ENCODE measurements around the gene DEFB113. TPM values are rescaled to one million over a fixed set of nuclear protein-coding genes. Genes with fewer than 3 reads are reported as not detected.

DEFB113 gene
- total RNA-seq, 1 donor from 2014 or later = not detected

DNA sequence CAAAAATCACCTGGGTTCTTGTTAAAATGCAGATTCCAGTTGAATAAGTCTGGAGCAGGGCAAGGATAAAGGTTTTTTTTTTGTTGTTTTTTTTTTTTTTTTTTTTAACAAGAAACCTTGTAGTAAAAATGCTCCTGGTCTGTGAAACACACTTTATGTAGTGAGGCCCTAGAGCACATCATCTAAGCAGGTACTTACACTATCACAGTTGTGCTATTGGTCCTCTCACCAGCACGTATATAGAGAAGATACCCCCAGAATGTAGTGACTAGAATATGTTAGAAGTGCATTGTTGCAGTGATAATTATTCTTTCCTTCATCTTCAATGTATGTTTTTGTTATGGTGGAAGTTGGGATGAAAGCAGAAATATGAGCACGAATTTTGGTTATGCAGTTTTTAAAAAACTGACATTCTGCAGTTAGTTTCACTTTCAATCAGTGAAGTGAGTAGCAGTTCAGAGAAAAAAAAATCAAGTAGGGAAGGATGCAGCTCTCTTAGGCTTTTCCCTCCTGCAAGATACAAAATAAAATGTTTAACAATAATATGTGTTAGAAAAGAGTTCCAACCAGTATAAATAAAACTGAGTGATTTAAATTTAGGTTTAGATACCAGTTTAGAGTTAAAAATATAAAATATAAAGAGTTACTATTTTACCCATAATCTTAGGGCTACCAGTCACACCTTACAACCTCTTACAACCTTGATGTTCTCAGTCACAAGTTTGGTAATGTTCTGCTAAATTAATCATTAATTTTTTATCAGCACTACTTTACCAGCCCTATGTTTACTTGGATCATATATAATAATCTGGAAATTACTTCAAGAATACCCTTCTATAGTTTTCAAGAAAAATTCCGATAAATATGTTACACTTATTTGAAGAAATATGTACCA, 9.2 kb upstream of the DEFB113 start:
- Mint-ChIP-seq H3K9me3 (ENCODE audit: unreplicated experiment) (no peaks in the 10 kb centered on the region), H3K4me1 (ENCODE audit: unreplicated experiment) (no peaks in the 10 kb centered on the region), H3K27ac (ENCODE audit: unreplicated experiment) (no peak overlapping the region), H3K36me3 (ENCODE audit: low read depth, unreplicated experiment) (no peaks in the 10 kb centered on the region), H3K4me3 (ENCODE audit: unreplicated experiment) (no peak overlapping the region), H3K27me3 (ENCODE audit: unreplicated experiment) (no peaks in the 10 kb centered on the region)
- TF ChIP-seq, protein P1, sequence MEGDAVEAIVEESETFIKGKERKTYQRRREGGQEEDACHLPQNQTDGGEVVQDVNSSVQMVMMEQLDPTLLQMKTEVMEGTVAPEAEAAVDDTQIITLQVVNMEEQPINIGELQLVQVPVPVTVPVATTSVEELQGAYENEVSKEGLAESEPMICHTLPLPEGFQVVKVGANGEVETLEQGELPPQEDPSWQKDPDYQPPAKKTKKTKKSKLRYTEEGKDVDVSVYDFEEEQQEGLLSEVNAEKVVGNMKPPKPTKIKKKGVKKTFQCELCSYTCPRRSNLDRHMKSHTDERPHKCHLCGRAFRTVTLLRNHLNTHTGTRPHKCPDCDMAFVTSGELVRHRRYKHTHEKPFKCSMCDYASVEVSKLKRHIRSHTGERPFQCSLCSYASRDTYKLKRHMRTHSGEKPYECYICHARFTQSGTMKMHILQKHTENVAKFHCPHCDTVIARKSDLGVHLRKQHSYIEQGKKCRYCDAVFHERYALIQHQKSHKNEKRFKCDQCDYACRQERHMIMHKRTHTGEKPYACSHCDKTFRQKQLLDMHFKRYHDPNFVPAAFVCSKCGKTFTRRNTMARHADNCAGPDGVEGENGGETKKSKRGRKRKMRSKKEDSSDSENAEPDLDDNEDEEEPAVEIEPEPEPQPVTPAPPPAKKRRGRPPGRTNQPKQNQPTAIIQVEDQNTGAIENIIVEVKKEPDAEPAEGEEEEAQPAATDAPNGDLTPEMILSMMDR (IDR thresholded peaks at IDR 0.05; ENCODE audit: unreplicated experiment) = no peak
- DNase-seq (ENCODE audit: low spot score) = no peak

DNA sequence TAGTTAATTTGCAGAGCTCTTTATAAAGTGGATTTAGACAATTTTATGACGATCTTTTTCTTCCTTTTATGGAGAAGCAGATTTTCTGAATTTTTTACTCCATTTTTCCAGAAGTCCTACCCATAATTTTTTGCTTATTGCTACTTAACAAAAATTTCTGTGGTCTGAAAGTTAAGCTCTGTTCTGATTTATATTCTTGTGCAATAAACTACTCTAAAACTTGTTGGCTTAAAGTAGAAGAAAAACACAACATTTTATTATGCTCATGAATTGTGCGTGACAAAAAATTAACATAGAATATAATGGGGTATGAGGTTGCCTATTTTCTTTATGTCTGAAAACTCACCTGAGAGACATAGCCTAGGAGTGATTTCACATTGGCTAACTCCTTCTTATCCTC, 2.6 kb downstream of the DEFB113 start:
- TF ChIP-seq, protein P1 (IDR thresholded peaks at IDR 0.05; ENCODE audit: unreplicated experiment) = no peak
- H3K9me3 Mint-ChIP-seq (ENCODE audit: unreplicated experiment) = no peaks in the 10 kb centered on the region
- DNase-seq (ENCODE audit: low spot score) = no peak
- no peak overlapping the region for H3K4me3 Mint-ChIP-seq (ENCODE audit: unreplicated experiment)
- no peaks in the 10 kb centered on the region for H3K36me3 Mint-ChIP-seq (ENCODE audit: low read depth, unreplicated experiment)
- H3K27me3 Mint-ChIP-seq (ENCODE audit: unreplicated experiment) = no peaks in the 10 kb centered on the region
- no peak overlapping the region for H3K27ac Mint-ChIP-seq (ENCODE audit: unreplicated experiment)
- H3K4me1 Mint-ChIP-seq (ENCODE audit: unreplicated experiment) = no peaks in the 10 kb centered on the region

DNA sequence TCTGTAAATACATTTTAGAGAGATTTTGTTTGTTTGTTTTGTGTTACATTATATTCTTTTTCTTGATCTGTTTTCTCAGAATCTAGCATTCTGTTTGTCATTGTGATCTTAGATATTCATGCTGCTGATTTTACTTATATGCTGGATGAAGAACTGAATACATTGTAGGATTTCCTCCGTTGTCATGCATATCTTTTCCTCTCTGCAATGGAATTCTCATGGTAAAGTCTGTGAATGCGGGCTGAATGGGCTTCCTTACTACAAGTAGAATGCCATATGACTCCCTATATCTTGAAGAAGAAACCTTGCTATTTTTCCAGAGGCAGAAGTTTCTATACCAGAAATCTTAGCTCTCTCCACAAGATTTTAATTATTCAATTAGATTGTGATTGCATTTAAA, 3.1 kb downstream of the DEFB113 start:
- DNase-seq (ENCODE audit: low spot score) = no peak
- no peaks in the 10 kb centered on the region for H3K27me3 Mint-ChIP-seq (ENCODE audit: unreplicated experiment)
- no peaks in the 10 kb centered on the region for H3K4me1 Mint-ChIP-seq (ENCODE audit: unreplicated experiment)
- TF ChIP-seq, protein P1 (IDR thresholded peaks at IDR 0.05; ENCODE audit: unreplicated experiment) = no peak
- no peaks in the 10 kb centered on the region for H3K9me3 Mint-ChIP-seq (ENCODE audit: unreplicated experiment)
- H3K27ac Mint-ChIP-seq (ENCODE audit: unreplicated experiment) = no peak overlapping the region
- H3K36me3 Mint-ChIP-seq (ENCODE audit: low read depth, unreplicated experiment) = no peaks in the 10 kb centered on the region
- no peak overlapping the region for H3K4me3 Mint-ChIP-seq (ENCODE audit: unreplicated experiment)

DNA sequence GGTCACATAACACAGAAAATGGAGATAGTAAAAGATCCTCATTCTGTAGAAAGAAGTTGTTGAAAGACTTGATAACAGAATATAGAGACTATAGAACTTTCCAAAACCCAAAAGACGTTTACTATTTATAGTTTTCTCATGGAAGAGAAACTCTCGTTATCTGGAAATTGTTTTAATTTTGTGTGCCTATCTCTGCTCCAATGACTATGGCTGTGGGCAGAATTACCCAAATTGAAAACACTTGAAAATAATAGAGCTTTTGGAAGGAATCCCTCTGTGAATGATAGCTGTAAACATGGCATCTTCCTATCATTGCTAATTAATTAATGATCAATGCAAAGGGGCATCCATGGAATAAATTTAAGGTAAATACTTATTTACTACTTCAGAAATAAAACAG, 5.4 kb downstream of the DEFB113 start, which contains the start of gene DEFB114:
Gene DEFB114 (minus strand): TSS at position 101 of the 400 bp plus-strand sequence. CDS start 59 bp downstream, at position 42.
- Mint-ChIP-seq H3K4me1 (ENCODE audit: unreplicated experiment) (no peaks in the 10 kb centered on the region), H3K9me3 (ENCODE audit: unreplicated experiment) (no peaks in the 10 kb centered on the region), H3K27me3 (ENCODE audit: unreplicated experiment) (no peaks in the 10 kb centered on the region), H3K4me3 (ENCODE audit: unreplicated experiment) (no peak within 1 kb of the TSS), H3K27ac (ENCODE audit: unreplicated experiment) (no peak within 1 kb of the TSS), H3K36me3 (ENCODE audit: low read depth, unreplicated experiment) (no peaks in the 10 kb centered on the region)
- no peak for DNase-seq (ENCODE audit: low spot score)
- TF ChIP-seq, protein P1 (IDR thresholded peaks at IDR 0.05; ENCODE audit: unreplicated experiment) = no peak

DNA sequence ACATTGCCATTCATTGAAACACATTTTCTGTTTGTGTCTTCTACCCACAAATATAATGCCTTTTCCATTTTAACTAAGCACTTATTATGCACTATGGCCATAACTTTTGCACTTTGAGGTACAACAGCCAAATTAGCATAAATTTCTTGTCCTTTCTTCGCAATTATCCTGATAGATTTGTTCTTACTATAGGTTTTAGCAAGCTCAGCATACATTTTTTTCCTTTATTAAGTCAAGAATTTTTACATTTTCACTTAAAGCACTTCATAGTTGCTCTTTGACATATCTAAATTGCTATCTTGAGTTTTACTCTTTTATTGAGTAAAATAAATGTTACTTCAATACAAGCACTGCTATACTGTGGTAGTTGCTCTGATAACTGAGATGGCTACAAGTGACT, 11.2 kb downstream of the DEFB113 start:
- no peaks in the 10 kb centered on the region for H3K9me3 Mint-ChIP-seq (ENCODE audit: unreplicated experiment)
- no peak for DNase-seq (ENCODE audit: low spot score)
- no peaks in the 10 kb centered on the region for H3K27me3 Mint-ChIP-seq (ENCODE audit: unreplicated experiment)
- TF ChIP-seq, protein P1 (IDR thresholded peaks at IDR 0.05; ENCODE audit: unreplicated experiment) = no peak
- no peak overlapping the region for H3K27ac Mint-ChIP-seq (ENCODE audit: unreplicated experiment)
- H3K36me3 Mint-ChIP-seq (ENCODE audit: low read depth, unreplicated experiment) = no peaks in the 10 kb centered on the region
- H3K4me1 Mint-ChIP-seq (ENCODE audit: unreplicated experiment) = no peaks in the 10 kb centered on the region
- H3K4me3 Mint-ChIP-seq (ENCODE audit: unreplicated experiment) = no peak overlapping the region
